NCI-H2081 (cell line): ENCODE data around the gene ECEL1.

Experiments used
- DNase-seq, 2 experiments: peaks; one replicate each; lab custom pipeline; 2025; lab: John Stamatoyannopoulos, UW

Gene ECEL1

GRCh38 chr2:232523402-232523681, 35.7 kb upstream of the ECEL1 start:
- DNase-seq = no peak

GRCh38 chr2:232522623-232523401, 35.2 kb upstream of the ECEL1 start:
- no peak for DNase-seq

- DNase-seq = peak; percentile 15 to 26
These were observed 34.5 kb upstream of the ECEL1 start for GRCh38 chr2:232521959-232522622.

- DNase-seq = no peak
These were observed 33.5 kb upstream of the ECEL1 start for GRCh38 chr2:232521098-232521497.

GRCh38 chr2:232520489-232520888, 32.9 kb upstream of the ECEL1 start:
- no peak for DNase-seq

- DNase-seq = no peak
These were observed 32.2 kb upstream of the ECEL1 start, which contains the start of gene PRSS56 for GRCh38 chr2:232519581-232520438. TSS of gene PRSS56 (plus strand) at chr2:232520388. CDS start at chr2:232520599, 211 bp downstream.

GRCh38 chr2:232518844-232519243, 31.2 kb upstream of the ECEL1 start:
- no peak for DNase-seq

- no peak for DNase-seq
These were observed 28.9 kb upstream of the ECEL1 start for GRCh38 chr2:232516551-232516950.

GRCh38 chr2:232515639-232516038, 28.0 kb upstream of the ECEL1 start:
- no peak for DNase-seq

- no peak for DNase-seq
These were observed 25.7 kb upstream of the ECEL1 start for GRCh38 chr2:232513353-232513752.

- peak in 1 of 2 experiments; percentile 16 for DNase-seq
These were observed 25.0 kb upstream of the ECEL1 start for GRCh38 chr2:232512602-232513001.

GRCh38 chr2:232511336-232511890, 23.8 kb upstream of the ECEL1 start:
- DNase-seq = peak in 1 of 2 experiments; percentile 18

- no peak for DNase-seq
These were observed 20.6 kb upstream of the ECEL1 start for GRCh38 chr2:232508251-232508650.

GRCh38 chr2:232506709-232507108, 19.1 kb upstream of the ECEL1 start:
- no peak for DNase-seq

- DNase-seq = no peak
These were observed 18.2 kb upstream of the ECEL1 start for GRCh38 chr2:232505856-232506255.

- DNase-seq = no peak
These were observed 16.8 kb upstream of the ECEL1 start for GRCh38 chr2:232504438-232504837.

- no peak for DNase-seq
These were observed 16.2 kb upstream of the ECEL1 start for GRCh38 chr2:232503809-232504323.

GRCh38 chr2:232502911-232503808, 15.5 kb upstream of the ECEL1 start:
- DNase-seq = peak in 1 of 2 experiments; percentile 53

GRCh38 chr2:232502511-232502910, 14.9 kb upstream of the ECEL1 start:
- no peak for DNase-seq

- DNase-seq = no peak
These were observed 14.3 kb upstream of the ECEL1 start for GRCh38 chr2:232501794-232502390.

- DNase-seq = no peak
These were observed 13.7 kb upstream of the ECEL1 start for GRCh38 chr2:232501331-232501771.
